Bronchial epithelial cell (primary cell): ENCODE measurements around the gene ZBTB3. TPM values are rescaled to one million over a fixed set of nuclear protein-coding genes. Genes with fewer than 3 reads are reported as not detected.
"Not testable (repeated sequence)": the region's sequence is repeated elsewhere in the genome, so short reads cannot be mapped to it uniquely, and the experiment has no call there.

Experiments used
- DNase-seq: peaks from one replicate; pipeline ENCODE4 v3.0.0-alpha.2; 2010; ENCODE audit warnings: low read depth
- FAIRE-seq: peaks from 2 replicates; lab custom pipeline; 2011; peaks lifted over from hg19 to GRCh38; lab: Jason Lieb, UNC
- H3K27me3 ChIP-seq: 2 replicates; pipeline ENCODE4 v1.5.1; 2011; ENCODE audit warnings: low read length; ENCODE audit not compliant: control insufficient read depth, insufficient read depth
- H3K36me3 ChIP-seq: 2 replicates; pipeline ENCODE4 v1.5.1; 2011; ENCODE audit warnings: low read length; ENCODE audit not compliant: control insufficient read depth, insufficient read depth
- H3K4me3 ChIP-seq: 2 replicates; pipeline ENCODE4 v1.5.1; 2011; ENCODE audit warnings: mild to moderate bottlenecking, low read depth, low read length, control low read depth
- CTCF ChIP-seq: IDR thresholded peaks from 2 replicates; pipeline ENCODE4 v1.5.1; 2011; ENCODE audit warnings: mild to moderate bottlenecking, moderate library complexity, low read length, control low read depth, inconsistent platforms; ENCODE audit not compliant: insufficient read depth, severe bottlenecking
- total RNA-seq: library from RNA; depleted of rRNA; stranded (reverse); fragments of >200 nt; gene quantifications from 2 replicates; pipeline ENCODE4 v1.2.1, GENCODE V29; 2014

The ZBTB3 gene
- total RNA-seq, 1 donor from 2014 or later: 11.6 TPM

- Histone ChIP-seq H3K4me3 (peak overlapping the region; percentile 60), H3K27me3 (no peaks in the 10 kb centered on the region), H3K36me3 (peaks cover 4% of the 10 kb centered on the region)
- TF ChIP-seq CTCF: no peak
- no peak for FAIRE-seq
- peak; percentile 76 for DNase-seq
Measured at GRCh38 chr11:62705880-62706849, 47.8 kb downstream of the ZBTB3 start.

- FAIRE-seq (no peak), DNase-seq (no peak)
- H3K36me3 ChIP-seq: peaks cover 2% of the 10 kb centered on the region
- H3K27me3 ChIP-seq: no peaks in the 10 kb centered on the region
- no peak for TF ChIP-seq CTCF
- H3K4me3 ChIP-seq: peak overlapping the region; percentile 60
Measured at GRCh38 chr11:62705413-62705812, 48.5 kb downstream of the ZBTB3 start.

GRCh38 chr11:62703921-62704320 lies 50.0 kb downstream of the ZBTB3 start:
- H3K27me3 ChIP-seq, H3K4me3 ChIP-seq, DNase-seq, H3K36me3 ChIP-seq, FAIRE-seq: not testable (repeated sequence)

GRCh38 chr11:62702246-62702645 lies 51.7 kb downstream of the ZBTB3 start:
- Histone ChIP-seq H3K4me3 (no peak overlapping the region), H3K36me3 (no peaks in the 10 kb centered on the region), H3K27me3 (no peaks in the 10 kb centered on the region)
- no peak for FAIRE-seq
- DNase-seq: peak; percentile 49
- no peak for TF ChIP-seq CTCF

Other genes starting within 250 kb of the ZBTB3 start
- gene AHNAK, start 207.4 kb downstream of the ZBTB3 start, total RNA-seq: 354 and 607 TPM in 2 replicates
- gene EEF1G, start 180.3 kb downstream of the ZBTB3 start, total RNA-seq: 2,058 and 2,441 TPM in 2 replicates
- 7.0 and 9.5 TPM in 2 replicates for gene TUT1, start 162.6 kb downstream of the ZBTB3 start, total RNA-seq
- gene MTA2, start 152.3 kb downstream of the ZBTB3 start, total RNA-seq: 150 and 162 TPM in 2 replicates
- gene EML3, start 141.4 kb downstream of the ZBTB3 start, total RNA-seq: 10.0 and 11.1 TPM in 2 replicates
- 2.6 and 2.8 TPM in 2 replicates for gene ROM1, start 140.9 kb downstream of the ZBTB3 start, total RNA-seq
- 24.2 and 26.2 TPM in 2 replicates for gene B3GAT3, start 132.2 kb downstream of the ZBTB3 start, total RNA-seq
- 138 TPM in 2 replicates for gene GANAB, start 107.5 kb downstream of the ZBTB3 start, total RNA-seq
- 17.1 and 19.8 TPM in 2 replicates for gene INTS5, start 100.9 kb downstream of the ZBTB3 start, total RNA-seq
- 79.5 and 83.7 TPM in 2 replicates for gene C11orf98, start 89.0 kb downstream of the ZBTB3 start, total RNA-seq
- 12.3 and 21.3 TPM in 2 replicates for gene CSKMT, start 88.8 kb downstream of the ZBTB3 start, total RNA-seq
- 27.9 and 29.4 TPM in 2 replicates for gene UQCC3, start 82.5 kb downstream of the ZBTB3 start, total RNA-seq
- 0.77 and 1.1 TPM in 2 replicates for gene LBHD1, start 81.9 kb downstream of the ZBTB3 start, total RNA-seq
- gene UBXN1, start 75.1 kb downstream of the ZBTB3 start, total RNA-seq: 176 and 227 TPM in 2 replicates
- gene LRRN4CL, start 64.6 kb downstream of the ZBTB3 start, total RNA-seq: 0.26 and 1.2 TPM in 2 replicates
- gene BSCL2, start 46.7 kb downstream of the ZBTB3 start, total RNA-seq: 23.7 and 42.0 TPM in 2 replicates
- not detected in 2 replicates for gene GNG3, start 46.5 kb downstream of the ZBTB3 start, total RNA-seq
- 9.2 and 15.2 TPM in 2 replicates for gene HNRNPUL2, start 26.7 kb downstream of the ZBTB3 start, total RNA-seq
- 21.4 and 27.4 TPM in 2 replicates for gene TTC9C, start 25.7 kb downstream of the ZBTB3 start, total RNA-seq
- gene POLR2G, start 7.4 kb upstream of the ZBTB3 start, total RNA-seq: 102 and 121 TPM in 2 replicates
- 16.6 and 17.1 TPM in 2 replicates for gene TAF6L, start 17.2 kb upstream of the ZBTB3 start, total RNA-seq
- gene TMEM179B, start 33.2 kb upstream of the ZBTB3 start, total RNA-seq: 19.0 and 30.0 TPM in 2 replicates
- gene TMEM223, start 37.8 kb upstream of the ZBTB3 start, total RNA-seq: 18.6 and 19.5 TPM in 2 replicates
- 13.4 and 15.3 TPM in 2 replicates for gene NXF1, start 51.3 kb upstream of the ZBTB3 start, total RNA-seq
- 31.3 and 36.2 TPM in 2 replicates for gene STX5, start 77.9 kb upstream of the ZBTB3 start, total RNA-seq
- gene TEX54, start 78.7 kb upstream of the ZBTB3 start, total RNA-seq: not detected in 2 replicates
- gene WDR74, start 85.4 kb upstream of the ZBTB3 start, total RNA-seq: 59.0 and 113 TPM in 2 replicates
- 1,292 and 1,548 TPM in 2 replicates for gene SLC3A2, start 126.7 kb upstream of the ZBTB3 start, total RNA-seq
- gene CHRM1, start 167.2 kb upstream of the ZBTB3 start, total RNA-seq: not detected in 2 replicates
- gene SLC22A6, start 230.8 kb upstream of the ZBTB3 start, total RNA-seq: not detected in 2 replicates